Measurements from ENCODE around the gene CDH4. TPM values are rescaled to one million over a fixed set of nuclear protein-coding genes. Genes with fewer than 3 reads are reported as not detected.

CDH4 gene
- polyA plus RNA-seq, 1 donor (not counting 4 experiments of a cell fraction or from before 2014, with no cell fraction given): 2.2 TPM

GRCh38 chr20:61739832-61740118 is 487.7 kb downstream of the CDH4 start:
- H3K9ac ChIP-seq (ENCODE audit: control insufficient read depth, extremely low read depth, insufficient read depth, low read length): no peak overlapping the region
- dilution Hi-C loops (cut with MboI; ENCODE audit: extremely low pct_ligation_motif_present, low sequenced_read_pairs): no loop called here
- no peak overlapping the region for H2AFZ ChIP-seq (ENCODE audit: control insufficient read depth, low read length)
- DNase-seq (ENCODE audit: low read depth, low spot score) (no peak), FAIRE-seq (no peak)
- no peak overlapping the region for H3K27ac ChIP-seq (ENCODE audit: control insufficient read depth, insufficient read depth, low read length)
- H3K79me2 ChIP-seq (ENCODE audit: control insufficient read depth, insufficient read depth, low read length): no peaks in the 10 kb centered on the region
- no peak for TF ChIP-seq CTCF (optimal IDR thresholded peaks at IDR 0.05 in 1 of 3, IDR thresholded peaks at IDR 0.05 in 1 of 3, conservative IDR thresholded peaks at IDR 0.05 in 1 of 3; ENCODE audit: extremely low read depth in 1 of 3, insufficient read depth in 2 of 3, low read length in 3 of 3)
- no peak for TF ChIP-seq EZH2 (IDR thresholded peaks at IDR 0.05; ENCODE audit: low read length)
- no peaks in the 10 kb centered on the region for H3K4me1 ChIP-seq (ENCODE audit: control insufficient read depth, extremely low read depth, insufficient read depth, low read length)
- peaks cover 9% of the 10 kb centered on the region for H4K20me1 ChIP-seq (ENCODE audit: control insufficient read depth, extremely low read depth, insufficient read depth, low read length)
- no peak overlapping the region for H3K4me2 ChIP-seq (ENCODE audit: control insufficient read depth, extremely low read depth, insufficient read depth, low read depth, low read length)
- no peaks in the 10 kb centered on the region for H3K36me3 ChIP-seq (ENCODE audit: control insufficient read depth in 2 of 2, extremely low read depth in 1 of 2, insufficient read depth in 2 of 2, low read length in 2 of 2)
- no peak overlapping the region for H3K4me3 ChIP-seq (ENCODE audit: control insufficient read depth in 2 of 3, extremely low read depth in 1 of 3, insufficient read depth in 2 of 3, low read depth in 1 of 3, low read length in 3 of 3)
- H3K9me1 ChIP-seq (ENCODE audit: control insufficient read depth, extremely low read depth, insufficient read depth, low read length): no peaks in the 10 kb centered on the region
- H3K9me3 ChIP-seq (ENCODE audit: control insufficient read depth, low read depth, low read length): no peaks in the 10 kb centered on the region
- H3K27me3 ChIP-seq (ENCODE audit: control insufficient read depth, extremely low read depth, insufficient read depth, low read length): peaks cover 14% of the 10 kb centered on the region

GRCh38 chr20:61742097-61742825 is 490.2 kb downstream of the CDH4 start:
- Histone ChIP-seq H3K9me3 (ENCODE audit: control insufficient read depth, low read depth, low read length) (no peaks in the 10 kb centered on the region), H3K79me2 (ENCODE audit: control insufficient read depth, insufficient read depth, low read length) (no peaks in the 10 kb centered on the region), H3K4me2 (ENCODE audit: control insufficient read depth, extremely low read depth, insufficient read depth, low read depth, low read length) (no peak overlapping the region), H4K20me1 (ENCODE audit: control insufficient read depth, extremely low read depth, insufficient read depth, low read length) (peaks cover 3% of the 10 kb centered on the region), H3K9me1 (ENCODE audit: control insufficient read depth, extremely low read depth, insufficient read depth, low read length) (no peaks in the 10 kb centered on the region), H3K9ac (ENCODE audit: control insufficient read depth, extremely low read depth, insufficient read depth, low read length) (no peak overlapping the region), H3K36me3 (ENCODE audit: control insufficient read depth in 2 of 2, extremely low read depth in 1 of 2, insufficient read depth in 2 of 2, low read length in 2 of 2) (no peaks in the 10 kb centered on the region), H3K27ac (ENCODE audit: control insufficient read depth, insufficient read depth, low read length) (no peak overlapping the region), H3K27me3 (ENCODE audit: control insufficient read depth, extremely low read depth, insufficient read depth, low read length) (peaks cover 7% of the 10 kb centered on the region), H3K4me3 (ENCODE audit: control insufficient read depth in 2 of 3, extremely low read depth in 1 of 3, insufficient read depth in 2 of 3, low read depth in 1 of 3, low read length in 3 of 3) (no peak overlapping the region), H3K4me1 (ENCODE audit: control insufficient read depth, extremely low read depth, insufficient read depth, low read length) (no peaks in the 10 kb centered on the region), H2AFZ (ENCODE audit: control insufficient read depth, low read length) (no peak overlapping the region)
- no peak for FAIRE-seq
- TF ChIP-seq CTCF (optimal IDR thresholded peaks at IDR 0.05 in 1 of 3, IDR thresholded peaks at IDR 0.05 in 1 of 3, conservative IDR thresholded peaks at IDR 0.05 in 1 of 3; ENCODE audit: extremely low read depth in 1 of 3, insufficient read depth in 2 of 3, low read length in 3 of 3) (no peak), EZH2 (IDR thresholded peaks at IDR 0.05; ENCODE audit: low read length) (no peak)
- no peak for DNase-seq (ENCODE audit: low read depth, low spot score)
- dilution Hi-C loops (cut with MboI; ENCODE audit: extremely low pct_ligation_motif_present, low sequenced_read_pairs): no loop called here

All from keratinocyte (primary cell).